Neutrophil (primary cell): ENCODE results near the gene ATG2A.
A peak's percentile ranks its signal among the peaks of the same experiment; 100 is the strongest.

ENCODE experiments used
- H3K27ac ChIP-seq: fragments of 200-600 bp; sonication (generic); 2 replicates; pipeline ENCODE4 v1.5.1; 2016; ENCODE audit warnings: mild to moderate bottlenecking, moderate library complexity
- H3K27me3 ChIP-seq: fragments of 200-600 bp; sonication (generic); 2 replicates; pipeline ENCODE4 v1.6.0; 2016; ENCODE audit warnings: mild to moderate bottlenecking
- H3K36me3 ChIP-seq: fragments of 200-600 bp; sonication (generic); 2 replicates; pipeline ENCODE4 v1.5.1; 2017
- H3K4me1 ChIP-seq, 2 experiments: fragments of 200-600 bp in 1 of 2; sonication (generic) in 1 of 2; 1 replicate in 1 of 2; 2 replicates in 1 of 2; pipeline versions ENCODE4 v1.5.1 to v1.6.1; 2013 to 2016; ENCODE audit warnings: low read depth in 1 of 2, low read length in 1 of 2, mild to moderate bottlenecking in 1 of 2, moderate library complexity in 1 of 2; ENCODE audit not compliant: control insufficient read depth in 1 of 2, insufficient read depth in 1 of 2
- H3K4me3 ChIP-seq, 2 experiments: fragments of 200-600 bp in 1 of 2; sonication (generic) in 1 of 2; 1 replicate in 1 of 2; 2 replicates in 1 of 2; pipeline ENCODE4 v1.5.1; 2013 to 2016; ENCODE audit warnings: low read depth in 1 of 2, low read length in 1 of 2, mild to moderate bottlenecking in 1 of 2, moderate library complexity in 1 of 2
- H3K9me3 ChIP-seq: fragments of 200-600 bp; sonication (generic); 2 replicates; pipeline ENCODE4 v1.5.1; 2016
- CTCF ChIP-seq: fragments of 200-600 bp; sonication (generic); IDR thresholded peaks from 2 replicates; pipeline ENCODE4 v1.5.1; 2016; ENCODE audit warnings: antibody characterized with exemption

Gene ATG2A

GRCh38 chr11:64923944-64924909 lies 7.2 kb upstream of the ATG2A start, which contains the start of gene PPP2R5B:
PPP2R5B (plus strand) TSS chr11:64924689; CDS start chr11:64925735, 1,046 bp downstream.
- TF ChIP-seq CTCF: peak; percentile 20
- H3K4me3 ChIP-seq: peak within 1 kb of the TSS; percentile 70 to 81

GRCh38 chr11:64923151-64923661 lies 6.2 kb upstream of the ATG2A start:
- Histone ChIP-seq H3K4me1 (peaks cover 21 to 30% of the 10 kb centered on the region in 2 experiments), H3K27ac (no peak overlapping the region), H3K36me3 (peaks cover 22% of the 10 kb centered on the region), H3K4me3 (no peak overlapping the region), H3K27me3 (no peaks in the 10 kb centered on the region), H3K9me3 (no peaks in the 10 kb centered on the region)
- TF ChIP-seq CTCF: no peak

More at GRCh38 chr11:64923944-64924909, 7.2 kb upstream of the ATG2A start, which contains the start of gene PPP2R5B:
- no peaks in the 10 kb centered on the region for H3K27me3 ChIP-seq
- peak within 1 kb of the TSS; percentile 68 for H3K27ac ChIP-seq
- no peaks in the 10 kb centered on the region for H3K9me3 ChIP-seq
- H3K36me3 ChIP-seq: peaks cover 32% of the 10 kb centered on the region
- peaks cover 21 to 30% of the 10 kb centered on the region in 2 experiments for H3K4me1 ChIP-seq

- no peak overlapping the region for H3K27ac ChIP-seq
- no peak for TF ChIP-seq CTCF
- no peaks in the 10 kb centered on the region for H3K27me3 ChIP-seq
- H3K4me3 ChIP-seq: no peak overlapping the region
- peaks cover 4% of the 10 kb centered on the region for H3K36me3 ChIP-seq
- H3K4me1 ChIP-seq: peaks cover 28 to 33% of the 10 kb centered on the region in 2 experiments
- H3K9me3 ChIP-seq: no peaks in the 10 kb centered on the region
Observed at GRCh38 chr11:64921384-64921783, 4.4 kb upstream of the ATG2A start.

GRCh38 chr11:64920124-64920523 lies 3.1 kb upstream of the ATG2A start:
- H3K4me3 ChIP-seq: no peak overlapping the region
- no peak overlapping the region for H3K27ac ChIP-seq
- peaks cover 32 to 33% of the 10 kb centered on the region in 2 experiments for H3K4me1 ChIP-seq
- H3K27me3 ChIP-seq: no peaks in the 10 kb centered on the region
- TF ChIP-seq CTCF: no peak
- H3K36me3 ChIP-seq: peaks cover 2% of the 10 kb centered on the region
- H3K9me3 ChIP-seq: no peaks in the 10 kb centered on the region

- Histone ChIP-seq H3K9me3 (no peaks in the 10 kb centered on the region), H3K27me3 (no peaks in the 10 kb centered on the region), H3K4me1 (peaks cover 29 to 32% of the 10 kb centered on the region in 2 experiments), H3K27ac (no peak overlapping the region), H3K4me3 (no peak overlapping the region), H3K36me3 (peaks cover 7% of the 10 kb centered on the region)
- TF ChIP-seq CTCF: no peak
Observed at GRCh38 chr11:64919627-64920026, 2.6 kb upstream of the ATG2A start.
